ENCODE measurements around the gene NUCB1. TPM values are rescaled to one million over a fixed set of nuclear protein-coding genes. Genes with fewer than 3 reads are reported as not detected.
A peak's percentile ranks its signal among the peaks of the same experiment; 100 is the strongest.

NUCB1 gene
- total and polyA plus RNA-seq, 9 of the 15 experiments (the other 6 are each of a cell fraction or from before 2014, with no cell fraction given): 3.1 to 153 (median 71.7) TPM

DNA sequence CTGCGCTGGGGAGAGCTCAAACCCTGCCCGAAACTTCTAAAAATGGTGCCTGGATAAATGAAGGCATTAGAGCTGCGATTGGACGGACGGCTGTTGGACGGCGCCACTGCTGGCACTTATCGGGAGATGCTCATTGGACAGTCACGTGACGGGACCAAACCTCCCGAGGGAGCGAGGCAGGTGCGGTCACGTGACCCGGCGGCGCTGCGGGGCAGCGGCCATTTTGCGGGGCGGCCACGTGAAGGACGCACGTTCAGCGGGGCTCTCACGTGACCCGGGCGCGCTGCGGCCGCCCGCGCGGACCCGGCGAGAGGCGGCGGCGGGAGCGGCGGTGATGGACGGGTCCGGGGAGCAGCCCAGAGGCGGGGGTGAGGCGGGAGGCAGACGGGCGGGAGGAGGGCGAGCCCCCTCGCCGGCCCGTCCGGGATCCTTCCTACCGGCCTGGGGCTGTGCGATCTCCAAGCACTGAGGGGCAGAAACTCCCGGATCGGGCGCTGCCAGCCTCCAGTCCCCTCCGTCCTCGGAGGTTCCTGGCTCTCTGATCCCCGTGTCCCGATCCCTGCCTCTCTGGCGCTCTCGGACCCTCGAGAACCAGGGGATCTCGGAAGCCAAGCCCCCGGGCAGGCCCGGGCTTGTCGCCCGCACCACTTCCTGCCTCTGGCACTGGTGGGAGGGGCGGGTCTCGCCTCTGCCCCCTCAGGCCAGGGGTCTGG is 54.6 kb downstream of the NUCB1 start, which contains the start of gene BAX (continued):
- TF ChIP-seq, protein P1, sequence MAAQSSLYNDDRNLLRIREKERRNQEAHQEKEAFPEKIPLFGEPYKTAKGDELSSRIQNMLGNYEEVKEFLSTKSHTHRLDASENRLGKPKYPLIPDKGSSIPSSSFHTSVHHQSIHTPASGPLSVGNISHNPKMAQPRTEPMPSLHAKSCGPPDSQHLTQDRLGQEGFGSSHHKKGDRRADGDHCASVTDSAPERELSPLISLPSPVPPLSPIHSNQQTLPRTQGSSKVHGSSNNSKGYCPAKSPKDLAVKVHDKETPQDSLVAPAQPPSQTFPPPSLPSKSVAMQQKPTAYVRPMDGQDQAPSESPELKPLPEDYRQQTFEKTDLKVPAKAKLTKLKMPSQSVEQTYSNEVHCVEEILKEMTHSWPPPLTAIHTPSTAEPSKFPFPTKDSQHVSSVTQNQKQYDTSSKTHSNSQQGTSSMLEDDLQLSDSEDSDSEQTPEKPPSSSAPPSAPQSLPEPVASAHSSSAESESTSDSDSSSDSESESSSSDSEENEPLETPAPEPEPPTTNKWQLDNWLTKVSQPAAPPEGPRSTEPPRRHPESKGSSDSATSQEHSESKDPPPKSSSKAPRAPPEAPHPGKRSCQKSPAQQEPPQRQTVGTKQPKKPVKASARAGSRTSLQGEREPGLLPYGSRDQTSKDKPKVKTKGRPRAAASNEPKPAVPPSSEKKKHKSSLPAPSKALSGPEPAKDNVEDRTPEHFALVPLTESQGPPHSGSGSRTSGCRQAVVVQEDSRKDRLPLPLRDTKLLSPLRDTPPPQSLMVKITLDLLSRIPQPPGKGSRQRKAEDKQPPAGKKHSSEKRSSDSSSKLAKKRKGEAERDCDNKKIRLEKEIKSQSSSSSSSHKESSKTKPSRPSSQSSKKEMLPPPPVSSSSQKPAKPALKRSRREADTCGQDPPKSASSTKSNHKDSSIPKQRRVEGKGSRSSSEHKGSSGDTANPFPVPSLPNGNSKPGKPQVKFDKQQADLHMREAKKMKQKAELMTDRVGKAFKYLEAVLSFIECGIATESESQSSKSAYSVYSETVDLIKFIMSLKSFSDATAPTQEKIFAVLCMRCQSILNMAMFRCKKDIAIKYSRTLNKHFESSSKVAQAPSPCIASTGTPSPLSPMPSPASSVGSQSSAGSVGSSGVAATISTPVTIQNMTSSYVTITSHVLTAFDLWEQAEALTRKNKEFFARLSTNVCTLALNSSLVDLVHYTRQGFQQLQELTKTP (IDR thresholded peaks at IDR 0.05; ENCODE audit: low read depth in 1 of 2, partially characterized antibody in 2 of 2): peak in 1 of 2 experiments; percentile 88
- TF ChIP-seq, protein P2, sequence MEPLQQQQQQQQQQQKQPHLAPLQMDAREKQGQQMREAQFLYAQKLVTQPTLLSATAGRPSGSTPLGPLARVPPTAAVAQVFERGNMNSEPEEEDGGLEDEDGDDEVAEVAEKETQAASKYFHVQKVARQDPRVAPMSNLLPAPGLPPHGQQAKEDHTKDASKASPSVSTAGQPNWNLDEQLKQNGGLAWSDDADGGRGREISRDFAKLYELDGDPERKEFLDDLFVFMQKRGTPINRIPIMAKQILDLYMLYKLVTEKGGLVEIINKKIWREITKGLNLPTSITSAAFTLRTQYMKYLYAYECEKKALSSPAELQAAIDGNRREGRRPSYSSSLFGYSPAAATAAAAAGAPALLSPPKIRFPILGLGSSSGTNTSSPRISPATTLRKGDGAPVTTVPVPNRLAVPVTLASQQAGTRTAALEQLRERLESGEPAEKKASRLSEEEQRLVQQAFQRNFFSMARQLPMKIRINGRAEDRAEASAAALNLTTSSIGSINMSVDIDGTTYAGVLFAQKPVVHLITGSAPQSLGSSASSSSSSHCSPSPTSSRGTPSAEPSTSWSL (CRISPR knock-in tag; IDR thresholded peaks at IDR 0.05; ENCODE audit: borderline replicate concordance): no peak
- no peak for TF ChIP-seq PHF21A (IDR thresholded peaks at IDR 0.05; ENCODE audit: borderline replicate concordance, low read depth)
- peak; percentile 95 for TF ChIP-seq HCFC1 (IDR thresholded peaks at IDR 0.05; ENCODE audit: low read depth, low read length)
- peak; percentile 72 for TF ChIP-seq SAP30 (IDR thresholded peaks at IDR 0.05; ENCODE audit: borderline replicate concordance, insufficient read depth, low read depth, low read length, poor library complexity, severe bottlenecking)
- TF ChIP-seq, protein P3, sequence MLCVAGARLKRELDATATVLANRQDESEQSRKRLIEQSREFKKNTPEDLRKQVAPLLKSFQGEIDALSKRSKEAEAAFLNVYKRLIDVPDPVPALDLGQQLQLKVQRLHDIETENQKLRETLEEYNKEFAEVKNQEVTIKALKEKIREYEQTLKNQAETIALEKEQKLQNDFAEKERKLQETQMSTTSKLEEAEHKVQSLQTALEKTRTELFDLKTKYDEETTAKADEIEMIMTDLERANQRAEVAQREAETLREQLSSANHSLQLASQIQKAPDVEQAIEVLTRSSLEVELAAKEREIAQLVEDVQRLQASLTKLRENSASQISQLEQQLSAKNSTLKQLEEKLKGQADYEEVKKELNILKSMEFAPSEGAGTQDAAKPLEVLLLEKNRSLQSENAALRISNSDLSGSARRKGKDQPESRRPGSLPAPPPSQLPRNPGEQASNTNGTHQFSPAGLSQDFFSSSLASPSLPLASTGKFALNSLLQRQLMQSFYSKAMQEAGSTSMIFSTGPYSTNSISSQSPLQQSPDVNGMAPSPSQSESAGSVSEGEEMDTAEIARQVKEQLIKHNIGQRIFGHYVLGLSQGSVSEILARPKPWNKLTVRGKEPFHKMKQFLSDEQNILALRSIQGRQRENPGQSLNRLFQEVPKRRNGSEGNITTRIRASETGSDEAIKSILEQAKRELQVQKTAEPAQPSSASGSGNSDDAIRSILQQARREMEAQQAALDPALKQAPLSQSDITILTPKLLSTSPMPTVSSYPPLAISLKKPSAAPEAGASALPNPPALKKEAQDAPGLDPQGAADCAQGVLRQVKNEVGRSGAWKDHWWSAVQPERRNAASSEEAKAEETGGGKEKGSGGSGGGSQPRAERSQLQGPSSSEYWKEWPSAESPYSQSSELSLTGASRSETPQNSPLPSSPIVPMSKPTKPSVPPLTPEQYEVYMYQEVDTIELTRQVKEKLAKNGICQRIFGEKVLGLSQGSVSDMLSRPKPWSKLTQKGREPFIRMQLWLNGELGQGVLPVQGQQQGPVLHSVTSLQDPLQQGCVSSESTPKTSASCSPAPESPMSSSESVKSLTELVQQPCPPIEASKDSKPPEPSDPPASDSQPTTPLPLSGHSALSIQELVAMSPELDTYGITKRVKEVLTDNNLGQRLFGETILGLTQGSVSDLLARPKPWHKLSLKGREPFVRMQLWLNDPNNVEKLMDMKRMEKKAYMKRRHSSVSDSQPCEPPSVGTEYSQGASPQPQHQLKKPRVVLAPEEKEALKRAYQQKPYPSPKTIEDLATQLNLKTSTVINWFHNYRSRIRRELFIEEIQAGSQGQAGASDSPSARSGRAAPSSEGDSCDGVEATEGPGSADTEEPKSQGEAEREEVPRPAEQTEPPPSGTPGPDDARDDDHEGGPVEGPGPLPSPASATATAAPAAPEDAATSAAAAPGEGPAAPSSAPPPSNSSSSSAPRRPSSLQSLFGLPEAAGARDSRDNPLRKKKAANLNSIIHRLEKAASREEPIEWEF (CRISPR knock-in tag; IDR thresholded peaks at IDR 0.05): 0 out of 2 replicates have a peak, but pooled peaks have one; percentile 4
- peak; percentile 47; the same call in 1 of the 2 replicates for TF ChIP-seq ZNF239 (CRISPR knock-in tag; IDR thresholded peaks at IDR 0.05)
- TF ChIP-seq JUND (IDR thresholded peaks at IDR 0.05; ENCODE audit: borderline replicate concordance, low read depth, low read length): peak; percentile 67; the same call in 1 of the 2 replicates
- TF ChIP-seq JUND (tag; IDR thresholded peaks at IDR 0.05; ENCODE audit: borderline replicate concordance, low read depth, low read length): peak; percentile 53; the same call in 1 of the 3 replicates
- peak; percentile 65 for TF ChIP-seq NFRKB (IDR thresholded peaks at IDR 0.05; ENCODE audit: low read depth)
- TF ChIP-seq SP2 (IDR thresholded peaks at IDR 0.05; ENCODE audit: extremely low read depth, low read depth, low read length, poor library complexity, severe bottlenecking): peak; percentile 22
- TF ChIP-seq KLF16 (IDR thresholded peaks at IDR 0.05): no peak; the same call in 1 of the 2 replicates
- TF ChIP-seq ZFP36 (IDR thresholded peaks at IDR 0.05; ENCODE audit: low read depth, low read length, partially characterized antibody): peak; percentile 16
- TF ChIP-seq DIDO1 (tag; IDR thresholded peaks at IDR 0.05; ENCODE audit: low read depth): peak; percentile 57; the same call in 1 of the 2 replicates
- TF ChIP-seq HDAC1 (IDR thresholded peaks at IDR 0.05): peak in 1 of 2 experiments; percentile 81; a peak in 2 of 4 replicates
